Neuronal stem cell (in vitro differentiated cells): ENCODE results near the gene SLC19A1.

ENCODE experiments used
- DNase-seq: peaks from one replicate; pipeline ENCODE4 v3.0.0-alpha.2; 2013; ENCODE audit warnings: low spot score
- H2AFZ ChIP-seq: one replicate; pipeline ENCODE4 v1.6.1; 2013; ENCODE audit warnings: mild to moderate bottlenecking, low read length, inconsistent platforms
- H2AK5ac ChIP-seq: 2 replicates; pipeline ENCODE4 v1.6.1; 2013; ENCODE audit warnings: low read depth, mild to moderate bottlenecking, inconsistent platforms, low read length, moderate library complexity, mixed read lengths
- H2BK120ac ChIP-seq: 2 replicates; pipeline ENCODE4 v1.6.1; 2013; ENCODE audit warnings: low read depth, mild to moderate bottlenecking, inconsistent platforms, low read length, moderate library complexity, mixed read lengths
- H2BK12ac ChIP-seq: one replicate; pipeline ENCODE4 v1.6.1; 2013; ENCODE audit warnings: low read length, inconsistent platforms
- H2BK15ac ChIP-seq: 2 replicates; pipeline ENCODE4 v1.6.1; 2013; ENCODE audit warnings: mild to moderate bottlenecking, low read length, inconsistent platforms, mixed read lengths
- H2BK5ac ChIP-seq: one replicate; pipeline ENCODE4 v1.6.1; 2013; ENCODE audit warnings: inconsistent platforms, mild to moderate bottlenecking, low read length, moderate library complexity
- H3K14ac ChIP-seq: one replicate; pipeline ENCODE4 v1.6.1; 2013; ENCODE audit warnings: low read length, inconsistent platforms
- H3K18ac ChIP-seq: 2 replicates; pipeline ENCODE4 v1.6.1; 2013; ENCODE audit warnings: low read length, inconsistent platforms
- H3K23ac ChIP-seq: 2 replicates; pipeline ENCODE4 v1.6.1; 2013; ENCODE audit warnings: low read depth, mild to moderate bottlenecking, mixed read lengths, low read length, inconsistent platforms; ENCODE audit not compliant: poor library complexity
- H3K27ac ChIP-seq: replicated peaks from 3 replicates; pipeline ENCODE4 v1.5.1; 2013; ENCODE audit warnings: low read length, inconsistent platforms
- H3K27me3 ChIP-seq, 3 experiments: 2 replicates each; pipeline ENCODE4 v1.6.1; 2013; ENCODE audit warnings: low read length in 3 of 3, mild to moderate bottlenecking in 2 of 3, inconsistent platforms in 1 of 3, low read depth in 1 of 3, mixed read lengths in 1 of 3, moderate library complexity in 1 of 3; ENCODE audit not compliant: control insufficient read depth in 3 of 3, insufficient read depth in 3 of 3
- H3K36me3 ChIP-seq, 2 donors: replicated peaks in 1 of 2; 2 replicates each; pipeline ENCODE4 v1.6.1; 2013; ENCODE audit warnings: low read length in 2 of 2; ENCODE audit not compliant: control insufficient read depth in 2 of 2, insufficient read depth in 2 of 2
- H3K4ac ChIP-seq: 2 replicates; pipeline ENCODE4 v1.6.1; 2013; ENCODE audit warnings: inconsistent platforms, mild to moderate bottlenecking, low read length, moderate library complexity
- H3K4me1 ChIP-seq, 2 donors: 1 replicate in 1 of 2; 2 replicates in 1 of 2; pipeline ENCODE4 v1.6.1; 2013; ENCODE audit warnings: low read length in 2 of 2, low read depth in 1 of 2; ENCODE audit not compliant: control insufficient read depth in 2 of 2, insufficient read depth in 1 of 2
- H3K4me2 ChIP-seq: one replicate; pipeline ENCODE4 v1.6.1; 2013; ENCODE audit warnings: mild to moderate bottlenecking, low read length, inconsistent platforms; ENCODE audit not compliant: insufficient read depth, poor library complexity, severe bottlenecking
- H3K4me3 ChIP-seq, 2 donors: 2 replicates each; pipeline ENCODE4 v1.5.1; 2013; ENCODE audit warnings: low read length in 2 of 2, mild to moderate bottlenecking in 2 of 2, inconsistent platforms in 1 of 2, moderate library complexity in 1 of 2
- H3K79me1 ChIP-seq: one replicate; pipeline ENCODE4 v1.6.1; 2013; ENCODE audit warnings: low read depth, mild to moderate bottlenecking, inconsistent platforms, low read length, moderate library complexity
- H3K9ac ChIP-seq: one replicate; pipeline ENCODE4 v1.6.1; 2013; ENCODE audit warnings: mild to moderate bottlenecking, low read depth, low read length, inconsistent platforms; ENCODE audit not compliant: poor library complexity
- H3K9me3 ChIP-seq, 2 donors: replicated peaks in 1 of 2; 2 replicates each; pipeline versions ENCODE3 to v1.6.1; 2013; ENCODE audit warnings: low read length in 2 of 2, mild to moderate bottlenecking in 2 of 2, inconsistent platforms in 1 of 2, low read depth in 1 of 2, mixed read lengths in 1 of 2, moderate library complexity in 1 of 2; ENCODE audit not compliant: control insufficient read depth in 2 of 2, insufficient read depth in 1 of 2
- H4K8ac ChIP-seq: one replicate; pipeline ENCODE4 v1.6.1; 2013; ENCODE audit warnings: low read depth, mild to moderate bottlenecking, inconsistent platforms, low read length, moderate library complexity
- H4K91ac ChIP-seq: one replicate; pipeline ENCODE4 v1.6.1; 2013; ENCODE audit warnings: low read length, low read depth, mild to moderate bottlenecking, inconsistent platforms; ENCODE audit not compliant: poor library complexity
- WGBS, 2 donors: extraction: QIAGEN DNeasy Blood & Tissue Kit; methylation state at CpG; one replicate each; pipeline ENCODE4 v1.1.7; 2013; ENCODE audit warnings: missing lambda C conversion rate in 2 of 2, mixed read lengths in 1 of 2; ENCODE audit not compliant: insufficient read length in 2 of 2, insufficient replicate concordance in 1 of 2; ENCODE audit errors: extremely low coverage in 2 of 2; 5-methylcytosine and 5-hydroxymethylcytosine counted together

Gene SLC19A1

DNA sequence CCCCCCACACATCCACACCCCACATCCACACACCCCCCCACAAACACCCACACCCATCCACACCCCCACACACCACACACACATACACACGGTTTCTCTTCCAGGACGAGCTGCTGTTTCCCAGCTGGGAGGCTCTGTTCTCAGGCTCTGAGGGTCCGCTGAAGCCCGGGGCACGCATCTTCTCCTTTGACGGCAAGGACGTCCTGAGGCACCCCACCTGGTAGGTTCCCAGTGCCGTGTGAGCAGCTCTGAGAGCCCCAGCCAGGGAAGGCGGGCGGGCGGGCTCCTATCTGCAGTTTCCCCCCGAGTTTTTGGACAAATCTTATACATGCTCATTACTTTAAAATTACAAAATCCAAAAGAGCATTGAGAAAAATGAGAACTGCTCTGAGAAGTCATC is 31.2 kb downstream of the SLC19A1 start:
- Histone ChIP-seq H2BK15ac (no peak overlapping the region), H3K4me3 (no peak overlapping the region), H3K4ac (no peak overlapping the region), H3K27ac (no peak overlapping the region), H3K36me3 (peaks cover 5 to 20% of the 10 kb centered on the region in 2 donors), H2BK120ac (no peak overlapping the region), H3K4me2 (no peak overlapping the region), H4K8ac (no peak overlapping the region), H4K91ac (no peak overlapping the region), H3K14ac (no peak overlapping the region), H2BK5ac (no peak overlapping the region), H3K18ac (no peak overlapping the region), H3K27me3 (no peaks in the 10 kb centered on the region), H2BK12ac (no peak overlapping the region), H2AFZ (no peak overlapping the region), H3K9me3 (peaks cover 0 to 2% of the 10 kb centered on the region in 2 donors), H3K9ac (no peak overlapping the region), H3K23ac (no peak overlapping the region), H3K79me1 (peaks cover 6% of the 10 kb centered on the region), H3K4me1 (peaks cover 0 to 10% of the 10 kb centered on the region in 2 donors), H2AK5ac (no peak overlapping the region)
- DNase-seq, result no peak
- WGBS, 2 donors, result no CpG with 5 or more reads among the region's 12 CpGs

DNA sequence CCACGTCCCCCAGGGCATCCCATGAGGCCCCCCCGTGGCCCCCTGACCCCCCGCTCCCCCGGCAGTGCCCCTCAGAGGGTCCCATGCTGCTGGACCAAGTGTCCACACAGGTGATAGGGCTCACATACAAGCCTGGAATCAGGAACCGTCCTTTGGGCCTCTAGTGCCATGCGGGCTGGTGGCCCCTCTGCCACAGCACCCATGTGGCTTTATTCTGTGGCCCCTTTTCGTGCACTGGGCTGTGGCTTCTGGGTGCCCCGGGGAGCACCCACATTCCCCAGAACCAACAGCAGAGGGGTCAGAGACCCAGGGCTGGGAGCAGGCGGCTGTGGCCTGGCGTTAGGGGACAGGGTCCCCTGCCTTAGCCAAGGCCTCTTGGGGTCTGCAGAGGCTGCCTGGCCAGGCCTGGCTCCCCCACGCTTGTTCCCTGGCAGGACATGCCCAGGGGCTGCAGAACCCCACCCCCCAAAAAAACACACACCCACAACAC is 31.7 kb downstream of the SLC19A1 start:
- H3K27ac ChIP-seq, result no peak overlapping the region
- no peak overlapping the region for H3K9ac ChIP-seq
- DNase-seq, result no peak
- H3K4ac ChIP-seq, result no peak overlapping the region
- H3K14ac ChIP-seq, result no peak overlapping the region
- H2BK5ac ChIP-seq, result peak overlapping the region; percentile 39
- H2BK12ac ChIP-seq, result no peak overlapping the region
- no peak overlapping the region for H4K91ac ChIP-seq
- no peaks in the 10 kb centered on the region for H3K27me3 ChIP-seq
- no peak overlapping the region for H3K4me2 ChIP-seq
- H3K79me1 ChIP-seq, result peaks cover 5% of the 10 kb centered on the region
- H2BK120ac ChIP-seq, result no peak overlapping the region
- WGBS, 2 donors, result no CpG with 5 or more reads among the region's 11 CpGs
- H2AFZ ChIP-seq, result no peak overlapping the region
- H3K4me3 ChIP-seq, result no peak overlapping the region
- H3K4me1 ChIP-seq, result peaks cover 0 to 10% of the 10 kb centered on the region in 2 donors
- H3K9me3 ChIP-seq, result peaks cover 0 to 2% of the 10 kb centered on the region in 2 donors
- H3K36me3 ChIP-seq, result peaks cover 5 to 19% of the 10 kb centered on the region in 2 donors
- no peak overlapping the region for H2AK5ac ChIP-seq
- no peak overlapping the region for H4K8ac ChIP-seq
- H2BK15ac ChIP-seq, result no peak overlapping the region
- H3K23ac ChIP-seq, result no peak overlapping the region
- H3K18ac ChIP-seq, result no peak overlapping the region

DNA sequence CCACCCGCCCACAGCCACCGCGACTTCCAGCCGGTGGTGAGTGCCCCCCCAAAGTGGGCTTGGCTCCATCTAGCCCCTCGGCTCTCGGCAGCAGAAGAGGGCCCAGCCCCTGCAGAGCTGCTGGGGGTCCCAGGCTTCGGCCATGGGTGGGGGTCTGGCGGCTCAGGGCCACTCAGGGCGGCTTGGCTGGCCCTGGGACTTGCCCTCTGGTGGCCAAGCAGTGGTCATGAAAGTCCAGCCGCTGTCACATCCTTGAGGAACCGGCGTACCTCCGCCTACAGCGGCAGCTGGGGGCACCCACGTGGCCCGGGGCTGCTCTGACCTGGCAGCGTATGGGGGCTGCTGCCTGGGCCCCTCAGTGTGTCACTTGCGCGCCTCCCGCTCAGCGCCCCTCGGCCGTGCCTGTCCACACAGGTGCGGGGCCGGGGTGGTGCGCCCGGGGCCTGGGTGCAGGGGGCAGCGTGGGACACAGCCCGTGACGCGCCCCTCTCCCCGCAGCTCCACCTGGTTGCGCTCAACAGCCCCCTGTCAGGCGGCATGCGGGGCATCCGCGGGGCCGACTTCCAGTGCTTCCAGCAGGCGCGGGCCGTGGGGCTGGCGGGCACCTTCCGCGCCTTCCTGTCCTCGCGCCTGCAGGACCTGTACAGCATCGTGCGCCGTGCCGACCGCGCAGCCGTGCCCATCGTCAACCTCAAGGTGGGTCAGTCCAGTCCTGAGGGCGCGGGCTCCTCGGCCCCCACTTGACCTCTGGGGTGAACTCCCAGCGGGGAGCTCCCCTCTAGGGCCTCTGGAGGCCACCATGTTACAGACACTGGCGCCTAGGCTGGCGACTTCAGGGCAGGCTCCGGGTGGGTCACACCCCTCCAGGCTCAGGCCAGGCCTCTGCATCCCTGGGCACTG is 32.4 kb downstream of the SLC19A1 start:
- Histone ChIP-seq H2BK120ac (no peak overlapping the region), H3K9ac (no peak overlapping the region), H2AFZ (no peak overlapping the region), H3K27me3 (no peaks in the 10 kb centered on the region), H2BK5ac (peak overlapping the region; percentile 39), H3K4me3 (no peak overlapping the region), H3K4me2 (no peak overlapping the region), H3K4me1 (peaks cover 0 to 10% of the 10 kb centered on the region in 2 donors), H3K27ac (no peak overlapping the region), H4K91ac (no peak overlapping the region), H3K18ac (peak overlapping the region; percentile 80), H3K79me1 (peaks cover 4% of the 10 kb centered on the region), H3K9me3 (peaks cover 0 to 2% of the 10 kb centered on the region in 2 donors), H3K14ac (peak overlapping the region; percentile 82), H3K36me3 (peaks cover 2 to 17% of the 10 kb centered on the region in 2 donors), H2AK5ac (peak overlapping the region; percentile 70), H3K23ac (peak overlapping the region; percentile 91), H2BK12ac (peak overlapping the region; percentile 73), H2BK15ac (no peak overlapping the region), H3K4ac (no peak overlapping the region), H4K8ac (no peak overlapping the region)
- DNase-seq, result no peak
- no CpG with 5 or more reads among the region's 61 CpGs for WGBS, 2 donors
